Fibroblast of the aortic adventitia (primary cell): Measurements from ENCODE around the gene FHIT. TPM values are rescaled to one million over a fixed set of nuclear protein-coding genes. Genes with fewer than 3 reads are reported as not detected.

ENCODE experiments used
- DNase-seq: peaks from one replicate; pipeline ENCODE4 v3.0.0-alpha.2; 2010; ENCODE audit warnings: low read depth
- H3K4me3 ChIP-seq: 2 replicates; pipeline ENCODE4 v1.5.1; 2011; ENCODE audit warnings: low read depth, mild to moderate bottlenecking, control low read depth, low read length, moderate library complexity
- CTCF ChIP-seq: IDR thresholded peaks from 2 replicates; pipeline ENCODE4 v1.5.1; 2011; ENCODE audit warnings: mild to moderate bottlenecking, low read length, control low read depth, inconsistent platforms; ENCODE audit not compliant: insufficient read depth
- total RNA-seq: library from RNA; depleted of rRNA; stranded (reverse); fragments of >200 nt; gene quantifications from 2 replicates; pipeline ENCODE4 v1.2.3, GENCODE V29; 2012; ENCODE audit warnings: low replicate concordance

The FHIT gene
- total RNA-seq, 1 donor, result 1.5 TPM

GRCh38 chr3:59788133-59788532 is 1463.1 kb downstream of the FHIT start:
- no peak overlapping the region for H3K4me3 ChIP-seq
- DNase-seq, result no peak
- TF ChIP-seq CTCF, result no peak

- TF ChIP-seq CTCF, result no peak
- H3K4me3 ChIP-seq, result no peak overlapping the region
- DNase-seq, result no peak
Measured at GRCh38 chr3:59786374-59786773, 1464.9 kb downstream of the FHIT start.

DNA sequence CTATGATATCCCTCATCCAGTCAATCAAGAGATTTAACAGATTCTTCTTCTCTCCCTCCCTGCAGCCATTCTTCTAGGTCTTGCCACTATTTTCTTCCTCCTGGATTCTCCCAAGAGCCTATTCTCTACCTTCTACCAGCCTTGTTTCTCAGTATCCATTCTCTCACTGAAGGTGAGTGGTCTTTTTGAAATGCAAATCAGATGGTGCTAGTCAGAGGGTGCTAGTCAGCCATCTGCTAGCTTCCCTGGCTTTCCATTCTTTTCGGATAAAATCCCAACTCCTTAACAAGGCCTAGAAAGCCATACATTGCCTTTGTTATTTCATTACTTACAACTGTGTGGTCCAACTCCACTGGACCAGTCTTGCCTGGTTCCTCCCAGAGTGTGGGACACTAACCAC is 1467.1 kb downstream of the FHIT start:
- no peak for TF ChIP-seq CTCF
- DNase-seq, result no peak
- no peak overlapping the region for H3K4me3 ChIP-seq

- no peak overlapping the region for H3K4me3 ChIP-seq
- no peak for TF ChIP-seq CTCF
- DNase-seq, result no peak
Measured at GRCh38 chr3:59783468-59783988, 1467.7 kb downstream of the FHIT start.

- DNase-seq, result no peak
- no peak for TF ChIP-seq CTCF
Measured at GRCh38 chr3:59782664-59783063, 1468.6 kb downstream of the FHIT start.

GRCh38 chr3:59780209-59780608 is 1471.0 kb downstream of the FHIT start:
- H3K4me3 ChIP-seq, result no peak overlapping the region
- no peak for DNase-seq
- no peak for TF ChIP-seq CTCF

More at GRCh38 chr3:59782664-59783063, 1468.6 kb downstream of the FHIT start:
- no peak overlapping the region for H3K4me3 ChIP-seq

DNA sequence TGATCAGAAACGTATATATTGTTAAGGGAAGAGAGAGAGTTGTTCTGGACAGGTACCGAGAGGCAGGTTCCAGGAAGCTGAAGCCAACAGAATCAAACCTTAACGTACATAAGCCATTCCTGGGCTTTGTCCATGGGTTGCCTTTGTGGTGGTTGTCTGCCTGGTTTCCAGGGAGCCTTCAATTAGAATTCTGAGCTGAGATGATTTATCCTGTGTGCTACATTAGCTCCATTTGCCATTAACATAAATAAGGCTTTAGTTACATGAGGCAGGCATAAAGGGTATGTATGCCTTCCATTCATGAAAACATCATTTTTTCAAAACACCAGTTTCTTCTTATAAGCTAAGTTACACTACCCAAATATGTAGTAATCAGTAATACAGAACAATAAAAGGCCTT is 1472.0 kb downstream of the FHIT start:
- H3K4me3 ChIP-seq, result no peak overlapping the region
- no peak for TF ChIP-seq CTCF
- DNase-seq, result no peak
